Right forelimb (tissue), 1 donor: Measurements from ENCODE around the gene TOR1B.
A peak's percentile ranks its signal among the peaks of the same experiment; 100 is the strongest.
"Not testable (repeated sequence)": the region's sequence is repeated elsewhere in the genome, so short reads cannot be mapped to it uniquely, and the experiment has no call there.

ENCODE experiments used
- DNase-seq: peaks from one replicate; pipeline ENCODE4 v3.0.0-alpha.2; 2018

TOR1B gene

GRCh38 chr9:129802833-129803675 is at the start of gene TOR1B:
Gene TOR1B, plus strand, starts transcription at chr9:129803184. Its CDS starts 29 bp downstream, at chr9:129803213.
- peak; percentile 98 for DNase-seq

GRCh38 chr9:129755151-129755550 is 47.8 kb upstream of the TOR1B start:
- DNase-seq = no peak

GRCh38 chr9:129756191-129756590 is 46.8 kb upstream of the TOR1B start:
- no peak for DNase-seq

GRCh38 chr9:129757045-129757444 is 45.9 kb upstream of the TOR1B start:
- DNase-seq = no peak

- DNase-seq = no peak
These were observed 43.7 kb upstream of the TOR1B start for GRCh38 chr9:129759319-129759718.

GRCh38 chr9:129759804-129760502 is 43.0 kb upstream of the TOR1B start:
- no peak for DNase-seq

- DNase-seq = not testable (repeated sequence)
These were observed 42.2 kb upstream of the TOR1B start for GRCh38 chr9:129760784-129761183.

GRCh38 chr9:129761293-129761900 is 41.6 kb upstream of the TOR1B start:
- DNase-seq = no peak

- no peak for DNase-seq
These were observed 41.0 kb upstream of the TOR1B start for GRCh38 chr9:129761901-129762369.

GRCh38 chr9:129762370-129762984 is 40.5 kb upstream of the TOR1B start:
- not testable (repeated sequence) for DNase-seq

- DNase-seq = no peak
These were observed 39.7 kb upstream of the TOR1B start for GRCh38 chr9:129762985-129763926.

- DNase-seq = no peak
These were observed 37.1 kb upstream of the TOR1B start for GRCh38 chr9:129765764-129766317.

GRCh38 chr9:129768486-129768885 is 34.5 kb upstream of the TOR1B start:
- no peak for DNase-seq

GRCh38 chr9:129769669-129770068 is 33.3 kb upstream of the TOR1B start:
- DNase-seq = no peak

GRCh38 chr9:129770741-129771140 is 32.2 kb upstream of the TOR1B start:
- no peak for DNase-seq

- no peak for DNase-seq
These were observed 29.5 kb upstream of the TOR1B start for GRCh38 chr9:129773262-129774048.

GRCh38 chr9:129774791-129775447 is 28.1 kb upstream of the TOR1B start:
- no peak for DNase-seq

GRCh38 chr9:129775448-129775798 is 27.6 kb upstream of the TOR1B start:
- DNase-seq = no peak

GRCh38 chr9:129776096-129776495 is 26.9 kb upstream of the TOR1B start:
- not testable (repeated sequence) for DNase-seq

GRCh38 chr9:129776566-129776937 is 26.4 kb upstream of the TOR1B start:
- DNase-seq = no peak
